ENCODE measurements around the gene DPEP2.

DNA sequence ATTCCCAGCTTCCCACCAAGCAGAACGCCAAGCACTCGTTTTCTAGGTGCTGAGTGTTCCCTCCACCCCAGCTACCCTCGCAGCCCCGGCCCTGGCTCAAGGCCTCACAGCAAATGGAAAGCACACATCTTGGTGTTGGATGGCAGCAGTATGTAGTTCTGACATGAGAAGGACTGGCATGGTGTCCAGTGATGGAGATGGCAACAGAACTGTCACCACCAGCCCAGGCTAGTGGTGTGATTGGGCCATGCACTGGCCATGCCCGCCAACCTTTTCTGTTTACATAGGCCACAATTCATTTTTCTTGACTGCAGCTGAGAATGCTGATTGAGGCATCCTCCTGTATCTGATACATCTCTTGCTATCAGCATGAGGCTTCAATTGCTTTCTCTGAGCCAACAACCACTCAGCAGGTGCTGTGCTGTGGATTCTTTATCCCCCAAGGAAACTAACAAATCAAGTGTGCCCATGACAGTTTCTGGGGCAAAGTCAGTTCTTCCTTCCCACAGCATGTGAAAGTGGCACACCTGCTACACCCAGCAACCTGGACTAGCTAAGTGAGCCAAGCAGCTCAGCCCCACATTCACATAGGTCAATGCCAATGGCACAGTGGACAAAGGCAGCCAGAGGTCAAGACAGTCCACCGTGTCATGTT, 34.7 kb downstream of the DPEP2 start:
- TF ChIP-seq, protein P1, sequence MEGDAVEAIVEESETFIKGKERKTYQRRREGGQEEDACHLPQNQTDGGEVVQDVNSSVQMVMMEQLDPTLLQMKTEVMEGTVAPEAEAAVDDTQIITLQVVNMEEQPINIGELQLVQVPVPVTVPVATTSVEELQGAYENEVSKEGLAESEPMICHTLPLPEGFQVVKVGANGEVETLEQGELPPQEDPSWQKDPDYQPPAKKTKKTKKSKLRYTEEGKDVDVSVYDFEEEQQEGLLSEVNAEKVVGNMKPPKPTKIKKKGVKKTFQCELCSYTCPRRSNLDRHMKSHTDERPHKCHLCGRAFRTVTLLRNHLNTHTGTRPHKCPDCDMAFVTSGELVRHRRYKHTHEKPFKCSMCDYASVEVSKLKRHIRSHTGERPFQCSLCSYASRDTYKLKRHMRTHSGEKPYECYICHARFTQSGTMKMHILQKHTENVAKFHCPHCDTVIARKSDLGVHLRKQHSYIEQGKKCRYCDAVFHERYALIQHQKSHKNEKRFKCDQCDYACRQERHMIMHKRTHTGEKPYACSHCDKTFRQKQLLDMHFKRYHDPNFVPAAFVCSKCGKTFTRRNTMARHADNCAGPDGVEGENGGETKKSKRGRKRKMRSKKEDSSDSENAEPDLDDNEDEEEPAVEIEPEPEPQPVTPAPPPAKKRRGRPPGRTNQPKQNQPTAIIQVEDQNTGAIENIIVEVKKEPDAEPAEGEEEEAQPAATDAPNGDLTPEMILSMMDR (IDR thresholded peaks at IDR 0.05), result no peak
- TF ChIP-seq POLR2A (IDR thresholded peaks at IDR 0.05), result no peak
